ENCODE results near the gene CPT1C.

DNA sequence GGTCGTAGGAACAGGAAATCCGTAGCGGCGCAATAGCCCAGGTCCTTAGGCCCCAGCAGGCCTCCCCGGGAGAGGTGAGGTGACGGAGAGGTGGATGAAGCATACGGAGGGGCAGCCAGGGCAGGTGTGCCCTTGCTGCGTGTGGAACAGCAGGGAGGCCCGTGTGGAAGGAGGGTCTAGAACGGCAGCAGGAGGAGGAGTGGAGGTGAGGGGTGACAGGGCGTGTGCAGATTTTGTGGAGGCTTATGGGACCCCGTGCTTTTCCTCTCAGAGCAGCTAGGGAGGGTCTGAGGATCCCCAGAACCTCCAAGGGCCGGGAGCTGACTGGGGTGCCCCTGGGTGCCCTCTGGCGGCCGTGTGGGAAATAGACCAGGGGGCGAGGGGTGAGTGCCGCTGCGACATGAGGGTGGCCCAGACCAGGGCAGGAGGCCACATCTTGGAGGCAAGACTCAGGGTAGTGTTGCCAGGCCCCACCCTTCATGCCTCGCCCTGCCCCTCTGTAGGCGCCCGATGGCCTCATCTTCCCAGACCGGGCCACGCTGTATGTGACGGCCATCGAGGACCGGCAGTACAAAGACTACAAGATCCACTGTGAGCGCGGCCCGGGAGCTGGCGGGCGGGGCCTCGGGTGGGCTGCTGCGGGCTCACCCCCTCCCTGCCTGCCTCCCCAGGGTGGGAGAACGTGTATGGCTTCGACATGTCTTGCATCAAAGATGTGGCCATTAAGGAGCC is 6.5 kb upstream of the CPT1C start:
- TF ChIP-seq, protein P1, sequence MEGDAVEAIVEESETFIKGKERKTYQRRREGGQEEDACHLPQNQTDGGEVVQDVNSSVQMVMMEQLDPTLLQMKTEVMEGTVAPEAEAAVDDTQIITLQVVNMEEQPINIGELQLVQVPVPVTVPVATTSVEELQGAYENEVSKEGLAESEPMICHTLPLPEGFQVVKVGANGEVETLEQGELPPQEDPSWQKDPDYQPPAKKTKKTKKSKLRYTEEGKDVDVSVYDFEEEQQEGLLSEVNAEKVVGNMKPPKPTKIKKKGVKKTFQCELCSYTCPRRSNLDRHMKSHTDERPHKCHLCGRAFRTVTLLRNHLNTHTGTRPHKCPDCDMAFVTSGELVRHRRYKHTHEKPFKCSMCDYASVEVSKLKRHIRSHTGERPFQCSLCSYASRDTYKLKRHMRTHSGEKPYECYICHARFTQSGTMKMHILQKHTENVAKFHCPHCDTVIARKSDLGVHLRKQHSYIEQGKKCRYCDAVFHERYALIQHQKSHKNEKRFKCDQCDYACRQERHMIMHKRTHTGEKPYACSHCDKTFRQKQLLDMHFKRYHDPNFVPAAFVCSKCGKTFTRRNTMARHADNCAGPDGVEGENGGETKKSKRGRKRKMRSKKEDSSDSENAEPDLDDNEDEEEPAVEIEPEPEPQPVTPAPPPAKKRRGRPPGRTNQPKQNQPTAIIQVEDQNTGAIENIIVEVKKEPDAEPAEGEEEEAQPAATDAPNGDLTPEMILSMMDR (IDR thresholded peaks at IDR 0.05; ENCODE audit: poor library complexity): peak; percentile 19
- TF ChIP-seq EZH2 (IDR thresholded peaks at IDR 0.05; ENCODE audit: borderline replicate concordance): no peak
- TF ChIP-seq EZH2phosphoT487 (IDR thresholded peaks at IDR 0.05; ENCODE audit: low read depth, severe bottlenecking, unreplicated experiment): no peak

All from hepatocyte (in vitro differentiated cells).